Lung (tissue), 12 donors: ENCODE data around the gene LCN2. TPM values are rescaled to one million over a fixed set of nuclear protein-coding genes. Genes with fewer than 3 reads are reported as not detected.

ENCODE experiments used
- ATAC-seq: fragments of 200-7000 bp; cut with Tn5 transposase; one replicate; pipeline ENCODE4 v1.9.1; 2020; ENCODE audit warnings: moderate number of reproducible peaks; ENCODE audit not compliant: insufficient read depth, low FRiP score
- DNase-seq, 3 donors: peaks; one replicate each; pipeline ENCODE4 v3.0.0-alpha.2; 2013 to 2017
- H3K27ac ChIP-seq, 2 donors: one replicate each; pipeline ENCODE4 v1.5.1; 2013; ENCODE audit warnings: mild to moderate bottlenecking in 2 of 2, moderate library complexity in 2 of 2, control low read depth in 1 of 2, inconsistent platforms in 1 of 2, low read depth in 1 of 2, low read length in 1 of 2
- H3K27me3 ChIP-seq, 3 donors: one replicate each; pipeline ENCODE4 v1.5.1; 2013; ENCODE audit warnings: low read length in 2 of 3; ENCODE audit not compliant: control insufficient read depth in 3 of 3, insufficient read depth in 3 of 3
- H3K36me3 ChIP-seq, 4 donors: one replicate each; pipeline ENCODE4 v1.5.1; 2013; ENCODE audit warnings: low read length in 4 of 4, mild to moderate bottlenecking in 1 of 4, moderate library complexity in 1 of 4; ENCODE audit not compliant: control insufficient read depth in 4 of 4, insufficient read depth in 4 of 4
- H3K4me1 ChIP-seq, 5 donors: one replicate each; pipeline ENCODE4 v1.5.1; 2013; ENCODE audit warnings: low read length in 5 of 5, mild to moderate bottlenecking in 2 of 5, moderate library complexity in 1 of 5; ENCODE audit not compliant: control insufficient read depth in 5 of 5, insufficient read depth in 5 of 5
- H3K4me3 ChIP-seq: one replicate; pipeline ENCODE4 v1.5.1; 2013; ENCODE audit warnings: mild to moderate bottlenecking, control low read depth, moderate library complexity
- H3K9ac ChIP-seq, 2 donors: one replicate each; pipeline ENCODE4 v1.5.1; 2013; ENCODE audit warnings: low read length in 2 of 2, control low read depth in 1 of 2; ENCODE audit not compliant: insufficient read depth in 1 of 2
- H3K9me3 ChIP-seq, 4 donors: one replicate each; pipeline ENCODE4 v1.5.1; 2013; ENCODE audit warnings: low read length in 3 of 4, mild to moderate bottlenecking in 1 of 4, moderate library complexity in 1 of 4; ENCODE audit not compliant: control insufficient read depth in 4 of 4, insufficient read depth in 3 of 4
- WGBS, 2 donors: extraction: QIAGEN DNeasy Blood & Tissue Kit; methylation state at CpG; one replicate each; pipeline ENCODE4 v1.1.7; 2013; 5-methylcytosine and 5-hydroxymethylcytosine counted together
- polyA plus RNA-seq, 2 donors: library from polyadenylated mRNA; stranded (reverse); fragments of 200-250 nt; gene quantifications; one replicate each; pipeline ENCODE4 v1.2.1, GENCODE V29; 2013
- total RNA-seq, 2 donors: library from RNA; depleted of rRNA in 1 of 2; stranded (reverse); fragments of >200 nt in 1 of 2; gene quantifications; one replicate each; pipeline ENCODE4 v1.2.1, GENCODE V29; 2014 to 2021
- TF ChIP-seq, protein P1 (sequence below): IDR thresholded peaks from 2 replicates; pipeline ENCODE4 v1.5.1; 2012; ENCODE audit warnings: mild to moderate bottlenecking; ENCODE audit errors: control extremely low read depth, extremely low read depth
- donor health status: control.
- donor health status: control.
- donor health status: Bipolar disorder and iron deficiency.
- donor health status: healthy.
- donor health status: DM: yes; HTN: yes; CAD: no.

Gene LCN2
- total and polyA plus RNA-seq, 4 donors: 114 to 842 (median 295) TPM

DNA sequence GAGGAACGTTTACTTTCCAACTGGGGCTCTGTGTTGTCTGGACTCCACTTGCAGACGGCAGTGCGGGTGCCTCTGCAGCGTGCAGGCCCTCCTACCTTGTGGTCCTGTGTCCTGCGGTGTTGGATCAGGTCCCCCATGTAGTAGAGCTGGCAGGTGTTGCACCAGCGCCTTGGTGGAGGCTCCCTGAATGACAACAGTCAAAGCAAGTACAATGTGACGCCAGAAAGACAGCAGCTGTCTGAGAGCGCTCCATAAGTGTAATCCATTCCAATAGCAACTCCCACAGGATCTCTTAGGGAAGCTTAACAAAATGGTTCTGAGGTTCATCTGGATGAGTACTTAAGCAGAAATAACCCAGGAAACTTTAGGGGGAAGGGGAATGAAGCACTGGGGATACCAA lies 20.7 kb downstream of the LCN2 start:
- DNase-seq (no peak), ATAC-seq (no peak)
- Histone ChIP-seq H3K9ac (no peak overlapping the region), H3K4me1 (no peaks in the 10 kb centered on the region), H3K4me3 (no peak overlapping the region), H3K27me3 (no peaks in the 10 kb centered on the region), H3K27ac (no peak overlapping the region), H3K36me3 (peaks cover 24 to 46% (median 32%) of the 10 kb centered on the region in 4 donors), H3K9me3 (no peaks in the 10 kb centered on the region)
- 95% methylated on average over 8 of the region's 8 CpGs for WGBS, 2 donors
- TF ChIP-seq, protein P1, sequence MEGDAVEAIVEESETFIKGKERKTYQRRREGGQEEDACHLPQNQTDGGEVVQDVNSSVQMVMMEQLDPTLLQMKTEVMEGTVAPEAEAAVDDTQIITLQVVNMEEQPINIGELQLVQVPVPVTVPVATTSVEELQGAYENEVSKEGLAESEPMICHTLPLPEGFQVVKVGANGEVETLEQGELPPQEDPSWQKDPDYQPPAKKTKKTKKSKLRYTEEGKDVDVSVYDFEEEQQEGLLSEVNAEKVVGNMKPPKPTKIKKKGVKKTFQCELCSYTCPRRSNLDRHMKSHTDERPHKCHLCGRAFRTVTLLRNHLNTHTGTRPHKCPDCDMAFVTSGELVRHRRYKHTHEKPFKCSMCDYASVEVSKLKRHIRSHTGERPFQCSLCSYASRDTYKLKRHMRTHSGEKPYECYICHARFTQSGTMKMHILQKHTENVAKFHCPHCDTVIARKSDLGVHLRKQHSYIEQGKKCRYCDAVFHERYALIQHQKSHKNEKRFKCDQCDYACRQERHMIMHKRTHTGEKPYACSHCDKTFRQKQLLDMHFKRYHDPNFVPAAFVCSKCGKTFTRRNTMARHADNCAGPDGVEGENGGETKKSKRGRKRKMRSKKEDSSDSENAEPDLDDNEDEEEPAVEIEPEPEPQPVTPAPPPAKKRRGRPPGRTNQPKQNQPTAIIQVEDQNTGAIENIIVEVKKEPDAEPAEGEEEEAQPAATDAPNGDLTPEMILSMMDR: no peak

DNA sequence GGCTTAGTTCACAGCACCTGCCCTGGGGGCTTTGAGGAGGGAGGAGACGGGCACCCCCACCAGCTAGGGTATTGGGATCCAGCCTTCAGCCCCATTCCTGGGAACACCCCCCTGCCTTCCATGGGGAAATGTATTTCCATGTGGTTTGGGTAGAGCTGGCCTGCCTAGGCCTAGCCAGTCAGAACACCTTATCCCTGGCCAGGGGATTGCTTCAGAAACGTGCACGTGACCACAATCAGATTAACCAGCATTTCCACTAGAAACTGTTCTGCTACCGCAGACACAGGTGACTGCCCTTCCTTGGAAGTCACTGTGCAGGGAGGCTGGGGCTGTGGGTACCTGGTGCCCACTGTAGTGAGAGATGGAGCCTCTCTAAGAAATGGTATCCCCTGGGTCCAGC lies 24.8 kb downstream of the LCN2 start:
- 84 to 88% methylated on average over 4 of the region's 4 CpGs for whole genome bisulfite sequencing, 2 donors
- no peak overlapping the region for H3K9ac ChIP-seq
- H3K27ac ChIP-seq: no peak overlapping the region
- H3K27me3 ChIP-seq: no peaks in the 10 kb centered on the region
- peaks cover 0 to 4% (median 0%) of the 10 kb centered on the region in 4 donors for H3K9me3 ChIP-seq
- no peak for ATAC-seq
- peaks cover 31 to 50% (median 36%) of the 10 kb centered on the region in 4 donors for H3K36me3 ChIP-seq
- TF ChIP-seq, protein P1: no peak
- no peak overlapping the region for H3K4me3 ChIP-seq
- DNase-seq: no peak
- H3K4me1 ChIP-seq: no peaks in the 10 kb centered on the region

DNA sequence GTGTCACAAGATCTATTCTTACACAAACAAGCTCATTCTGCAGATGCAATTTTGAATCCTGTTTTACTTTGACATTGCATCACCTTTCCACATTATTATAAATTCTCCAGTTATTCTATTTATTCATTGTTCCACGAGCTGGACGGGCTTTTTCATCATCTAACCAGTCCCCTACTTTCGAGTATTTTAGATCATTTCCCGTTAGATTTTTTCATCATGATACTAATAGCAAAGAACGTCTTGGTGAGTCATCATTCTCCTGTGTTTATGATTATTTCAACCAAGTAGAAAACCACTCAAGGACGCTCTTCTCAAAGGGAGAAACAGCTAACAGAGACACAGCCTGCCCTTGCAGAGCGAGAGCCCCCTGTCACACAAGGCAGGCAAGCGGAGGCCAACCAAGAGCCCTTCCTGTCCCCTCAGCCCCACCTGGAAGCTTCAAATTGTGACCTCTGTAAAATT lies 25.9 kb downstream of the LCN2 start:
- Histone ChIP-seq H3K4me3 (no peak overlapping the region), H3K27ac (no peak overlapping the region), H3K9ac (no peak overlapping the region), H3K4me1 (no peaks in the 10 kb centered on the region), H3K9me3 (peaks cover 0 to 6% (median 0%) of the 10 kb centered on the region in 4 donors), H3K36me3 (peaks cover 30 to 46% (median 40%) of the 10 kb centered on the region in 4 donors), H3K27me3 (no peaks in the 10 kb centered on the region)
- ATAC-seq (no peak), DNase-seq (no peak)
- WGBS, 2 donors: 84 to 93% methylated on average over 8 of the region's 8 CpGs
- TF ChIP-seq, protein P1: no peak

DNA sequence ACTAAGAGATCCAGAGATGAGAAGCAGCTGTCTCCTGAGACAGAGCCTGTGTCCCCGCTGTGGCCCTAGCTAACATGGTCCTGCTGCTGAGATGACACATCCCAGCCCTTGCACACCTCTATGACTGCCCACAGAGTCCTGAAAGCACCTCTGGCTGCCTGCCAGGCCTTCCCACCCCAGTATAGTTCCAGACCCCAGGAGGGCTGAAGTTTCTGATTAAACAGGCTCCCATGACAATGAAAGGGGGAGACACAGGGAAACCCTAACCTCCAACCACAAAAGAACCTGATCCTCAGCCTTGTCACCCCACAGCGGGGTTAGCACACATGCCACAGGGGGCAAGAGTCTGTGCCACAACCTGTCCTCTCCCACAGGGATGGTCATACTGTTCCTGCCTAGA lies 26.5 kb downstream of the LCN2 start:
- DNase-seq: no peak
- no peak overlapping the region for H3K9ac ChIP-seq
- peaks cover 30 to 52% (median 45%) of the 10 kb centered on the region in 4 donors for H3K36me3 ChIP-seq
- H3K4me1 ChIP-seq: no peaks in the 10 kb centered on the region
- H3K9me3 ChIP-seq: peaks cover 0 to 6% (median 0%) of the 10 kb centered on the region in 4 donors
- ATAC-seq: no peak
- TF ChIP-seq, protein P1: no peak
- no peak overlapping the region for H3K4me3 ChIP-seq
- no peak overlapping the region for H3K27ac ChIP-seq
- H3K27me3 ChIP-seq: no peaks in the 10 kb centered on the region
- 96 to 97% methylated on average over 2 of the region's 2 CpGs for WGBS, 2 donors
